ENCODE results near the gene RGS1. TPM values are rescaled to one million over a fixed set of nuclear protein-coding genes. Genes with fewer than 3 reads are reported as not detected.
"Not testable (repeated sequence)": the region's sequence is repeated elsewhere in the genome, so short reads cannot be mapped to it uniquely, and the experiment has no call there.

The RGS1 gene
- total and polyA plus RNA-seq, 2 experiments from 2014 or later = not detected

DNA sequence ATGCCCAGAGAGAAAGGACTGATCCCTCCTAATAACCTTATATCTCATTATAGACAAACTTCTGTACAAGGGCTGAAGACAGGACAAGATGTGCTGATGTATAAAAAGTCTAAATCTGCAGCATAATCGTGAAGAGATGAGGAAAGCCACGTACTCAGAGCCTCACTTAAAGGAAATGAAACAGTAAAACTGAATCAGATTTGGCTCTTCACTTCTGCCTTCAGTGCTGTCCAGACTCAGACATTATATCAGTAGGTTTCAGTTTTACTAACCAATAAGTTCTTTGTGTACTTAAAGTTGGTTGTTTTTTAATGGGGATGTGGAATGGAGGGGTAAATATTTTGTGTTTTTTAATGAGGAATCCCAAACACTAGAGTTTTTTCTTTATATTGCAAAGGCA, 45.3 kb upstream of the RGS1 start:
- H3K27me3 ChIP-seq (ENCODE audit: insufficient read depth) = no peaks in the 10 kb centered on the region
- no peaks in the 10 kb centered on the region for H3K79me2 ChIP-seq (replicated peaks; ENCODE audit: insufficient read depth)
- TF ChIP-seq, protein P1, sequence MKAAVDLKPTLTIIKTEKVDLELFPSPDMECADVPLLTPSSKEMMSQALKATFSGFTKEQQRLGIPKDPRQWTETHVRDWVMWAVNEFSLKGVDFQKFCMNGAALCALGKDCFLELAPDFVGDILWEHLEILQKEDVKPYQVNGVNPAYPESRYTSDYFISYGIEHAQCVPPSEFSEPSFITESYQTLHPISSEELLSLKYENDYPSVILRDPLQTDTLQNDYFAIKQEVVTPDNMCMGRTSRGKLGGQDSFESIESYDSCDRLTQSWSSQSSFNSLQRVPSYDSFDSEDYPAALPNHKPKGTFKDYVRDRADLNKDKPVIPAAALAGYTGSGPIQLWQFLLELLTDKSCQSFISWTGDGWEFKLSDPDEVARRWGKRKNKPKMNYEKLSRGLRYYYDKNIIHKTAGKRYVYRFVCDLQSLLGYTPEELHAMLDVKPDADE (IDR thresholded peaks at IDR 0.05) = no peak
- TF ChIP-seq, protein P2, sequence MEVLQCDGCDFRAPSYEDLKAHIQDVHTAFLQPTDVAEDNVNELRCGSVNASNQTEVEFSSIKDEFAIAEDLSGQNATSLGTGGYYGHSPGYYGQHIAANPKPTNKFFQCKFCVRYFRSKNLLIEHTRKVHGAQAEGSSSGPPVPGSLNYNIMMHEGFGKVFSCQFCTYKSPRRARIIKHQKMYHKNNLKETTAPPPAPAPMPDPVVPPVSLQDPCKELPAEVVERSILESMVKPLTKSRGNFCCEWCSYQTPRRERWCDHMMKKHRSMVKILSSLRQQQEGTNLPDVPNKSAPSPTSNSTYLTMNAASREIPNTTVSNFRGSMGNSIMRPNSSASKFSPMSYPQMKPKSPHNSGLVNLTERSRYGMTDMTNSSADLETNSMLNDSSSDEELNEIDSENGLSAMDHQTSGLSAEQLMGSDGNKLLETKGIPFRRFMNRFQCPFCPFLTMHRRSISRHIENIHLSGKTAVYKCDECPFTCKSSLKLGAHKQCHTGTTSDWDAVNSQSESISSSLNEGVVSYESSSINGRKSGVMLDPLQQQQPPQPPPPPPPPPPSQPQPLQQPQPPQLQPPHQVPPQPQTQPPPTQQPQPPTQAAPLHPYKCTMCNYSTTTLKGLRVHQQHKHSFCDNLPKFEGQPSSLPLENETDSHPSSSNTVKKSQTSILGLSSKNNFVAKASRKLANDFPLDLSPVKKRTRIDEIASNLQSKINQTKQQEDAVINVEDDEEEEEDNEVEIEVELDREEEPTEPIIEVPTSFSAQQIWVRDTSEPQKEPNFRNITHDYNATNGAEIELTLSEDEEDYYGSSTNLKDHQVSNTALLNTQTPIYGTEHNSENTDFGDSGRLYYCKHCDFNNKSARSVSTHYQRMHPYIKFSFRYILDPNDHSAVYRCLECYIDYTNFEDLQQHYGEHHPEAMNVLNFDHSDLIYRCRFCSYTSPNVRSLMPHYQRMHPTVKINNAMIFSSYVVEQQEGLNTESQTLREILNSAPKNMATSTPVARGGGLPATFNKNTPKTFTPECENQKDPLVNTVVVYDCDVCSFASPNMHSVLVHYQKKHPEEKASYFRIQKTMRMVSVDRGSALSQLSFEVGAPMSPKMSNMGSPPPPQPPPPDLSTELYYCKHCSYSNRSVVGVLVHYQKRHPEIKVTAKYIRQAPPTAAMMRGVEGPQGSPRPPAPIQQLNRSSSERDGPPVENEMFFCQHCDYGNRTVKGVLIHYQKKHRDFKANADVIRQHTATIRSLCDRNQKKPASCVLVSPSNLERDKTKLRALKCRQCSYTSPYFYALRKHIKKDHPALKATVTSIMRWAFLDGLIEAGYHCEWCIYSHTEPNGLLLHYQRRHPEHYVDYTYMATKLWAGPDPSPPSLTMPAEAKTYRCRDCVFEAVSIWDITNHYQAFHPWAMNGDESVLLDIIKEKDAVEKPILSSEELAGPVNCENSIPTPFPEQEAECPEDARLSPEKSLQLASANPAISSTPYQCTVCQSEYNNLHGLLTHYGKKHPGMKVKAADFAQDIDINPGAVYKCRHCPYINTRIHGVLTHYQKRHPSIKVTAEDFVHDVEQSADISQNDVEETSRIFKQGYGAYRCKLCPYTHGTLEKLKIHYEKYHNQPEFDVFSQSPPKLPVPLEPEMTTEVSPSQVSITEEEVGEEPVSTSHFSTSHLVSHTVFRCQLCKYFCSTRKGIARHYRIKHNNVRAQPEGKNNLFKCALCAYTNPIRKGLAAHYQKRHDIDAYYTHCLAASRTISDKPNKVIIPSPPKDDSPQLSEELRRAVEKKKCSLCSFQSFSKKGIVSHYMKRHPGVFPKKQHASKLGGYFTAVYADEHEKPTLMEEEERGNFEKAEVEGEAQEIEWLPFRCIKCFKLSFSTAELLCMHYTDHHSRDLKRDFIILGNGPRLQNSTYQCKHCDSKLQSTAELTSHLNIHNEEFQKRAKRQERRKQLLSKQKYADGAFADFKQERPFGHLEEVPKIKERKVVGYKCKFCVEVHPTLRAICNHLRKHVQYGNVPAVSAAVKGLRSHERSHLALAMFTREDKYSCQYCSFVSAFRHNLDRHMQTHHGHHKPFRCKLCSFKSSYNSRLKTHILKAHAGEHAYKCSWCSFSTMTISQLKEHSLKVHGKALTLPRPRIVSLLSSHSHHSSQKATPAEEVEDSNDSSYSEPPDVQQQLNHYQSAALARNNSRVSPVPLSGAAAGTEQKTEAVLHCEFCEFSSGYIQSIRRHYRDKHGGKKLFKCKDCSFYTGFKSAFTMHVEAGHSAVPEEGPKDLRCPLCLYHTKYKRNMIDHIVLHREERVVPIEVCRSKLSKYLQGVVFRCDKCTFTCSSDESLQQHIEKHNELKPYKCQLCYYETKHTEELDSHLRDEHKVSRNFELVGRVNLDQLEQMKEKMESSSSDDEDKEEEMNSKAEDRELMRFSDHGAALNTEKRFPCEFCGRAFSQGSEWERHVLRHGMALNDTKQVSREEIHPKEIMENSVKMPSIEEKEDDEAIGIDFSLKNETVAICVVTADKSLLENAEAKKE (CRISPR knock-in tag; IDR thresholded peaks at IDR 0.05) = no peak
- no peak for TF ChIP-seq NANOG (IDR thresholded peaks at IDR 0.05; ENCODE audit: borderline replicate concordance)
- no peak for TF ChIP-seq CREB1 (CRISPR knock-in tag; IDR thresholded peaks at IDR 0.05; ENCODE audit: low read depth)
- no peak for TF ChIP-seq POLR2AphosphoS5 (IDR thresholded peaks at IDR 0.05; ENCODE audit: low read depth)
- peaks cover 14% of the 10 kb centered on the region for H3K4me1 Mint-ChIP-seq
- no peak overlapping the region; the same call in 1 of the 2 replicates for H2AFZ ChIP-seq
- no peak overlapping the region for H3K27ac Mint-ChIP-seq
- H3K9me3 Mint-ChIP-seq = peaks cover 2% of the 10 kb centered on the region; the same call in 2 of the 3 replicates
- no peak for DNase-seq (ENCODE audit: low spot score)
- no peaks in the 10 kb centered on the region for H3K9me2 ChIP-seq (ENCODE audit: insufficient read depth)
- ATAC-seq = no peak
- no peaks in the 10 kb centered on the region for H4K20me1 ChIP-seq (replicated peaks; ENCODE audit: insufficient read depth)
- no peak overlapping the region for H3K4me3 ChIP-seq
- H3K36me3 ChIP-seq (ENCODE audit: insufficient read depth) = no peaks in the 10 kb centered on the region
- H3K4me1 ChIP-seq (ENCODE audit: insufficient read depth) = peaks cover 4% of the 10 kb centered on the region; the same call in 1 of the 2 replicates
- H3K27ac ChIP-seq (ENCODE audit: low read depth) = no peak overlapping the region
- H3K36me3 Mint-ChIP-seq (ENCODE audit: low read depth) = no peaks in the 10 kb centered on the region
- H3K27me3 Mint-ChIP-seq (ENCODE audit: insufficient read depth, low read depth, poor library complexity) = no peaks in the 10 kb centered on the region
- no peaks in the 10 kb centered on the region for H3F3A ChIP-seq (replicated peaks; ENCODE audit: low read depth)
- no peak overlapping the region for H3K4me2 ChIP-seq
- H3K4me3 Mint-ChIP-seq = no peak overlapping the region

DNA sequence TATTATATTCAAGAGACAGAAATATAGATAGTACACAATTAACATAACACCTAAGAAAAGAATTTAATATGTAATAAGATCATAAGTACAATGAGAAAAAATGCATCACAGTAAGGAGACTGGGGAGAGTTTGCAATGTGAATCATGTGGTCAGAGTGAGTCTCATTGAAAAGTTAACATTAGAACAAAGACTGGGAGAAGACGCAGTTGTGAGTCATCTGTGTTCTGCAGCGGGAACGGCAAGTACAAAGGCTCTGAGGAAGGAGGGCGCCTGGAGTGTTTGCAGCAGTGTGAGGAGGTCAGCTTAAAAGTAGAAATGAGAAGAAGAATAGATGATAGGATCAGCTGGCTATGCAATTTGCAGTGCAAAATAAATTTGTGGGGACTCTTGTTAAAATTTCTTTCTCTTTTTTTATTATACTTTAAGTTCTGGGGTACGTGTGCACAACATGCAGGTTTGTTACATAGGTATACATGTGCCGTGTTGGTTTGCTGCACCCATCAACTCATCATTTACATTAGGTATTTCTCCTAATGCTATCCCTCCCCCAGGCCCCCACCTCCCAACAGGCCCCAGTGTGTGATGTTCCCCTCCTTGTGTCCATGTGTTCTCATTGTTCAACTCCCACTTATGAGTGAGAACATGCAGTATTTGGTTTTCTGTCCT, 44.4 kb upstream of the RGS1 start:
- DNase-seq (ENCODE audit: low spot score); H3K27me3 Mint-ChIP-seq (ENCODE audit: insufficient read depth, low read depth, poor library complexity); H3K9me3 Mint-ChIP-seq: not testable (repeated sequence)

More for the DNA sequence above, 44.4 kb upstream of the RGS1 start:
- peaks cover 14% of the 10 kb centered on the region for H3K4me1 Mint-ChIP-seq
- not testable (repeated sequence) for H3K9me2 ChIP-seq (ENCODE audit: insufficient read depth); H2AFZ ChIP-seq; H3K4me2 ChIP-seq; H3K36me3 ChIP-seq (ENCODE audit: insufficient read depth); H3K27ac ChIP-seq (ENCODE audit: low read depth); H3K4me3 Mint-ChIP-seq; H3K36me3 Mint-ChIP-seq (ENCODE audit: low read depth); H3K4me3 ChIP-seq; H3K27ac Mint-ChIP-seq; H3K4me1 ChIP-seq (ENCODE audit: insufficient read depth); H3K27me3 ChIP-seq (ENCODE audit: insufficient read depth); H4K20me1 ChIP-seq (replicated peaks; ENCODE audit: insufficient read depth); H3K79me2 ChIP-seq (replicated peaks; ENCODE audit: insufficient read depth); H3F3A ChIP-seq (replicated peaks; ENCODE audit: low read depth); ATAC-seq
